Ishikawa (cell line): ENCODE results near the gene PJA2.

Experiments used
- CEBPB ChIP-seq: IDR thresholded peaks from 2 replicates; pipeline ENCODE4 v1.6.1; 2012
- CREB1 ChIP-seq: IDR thresholded peaks from 2 replicates; pipeline ENCODE4 v1.6.1; 2012; ENCODE audit warnings: low read depth
- EGR1 ChIP-seq: IDR thresholded peaks from 2 replicates; pipeline ENCODE4 v1.6.1; 2012
- EP300 ChIP-seq: IDR thresholded peaks from 2 replicates; pipeline ENCODE4 v1.6.1; 2012; ENCODE audit warnings: borderline replicate concordance
- FOXM1 ChIP-seq: IDR thresholded peaks from 2 replicates; pipeline ENCODE4 v1.6.1; 2012; ENCODE audit warnings: low read depth, borderline replicate concordance
- NFIC ChIP-seq: IDR thresholded peaks from 2 replicates; pipeline ENCODE4 v1.6.1; 2012
- RAD21 ChIP-seq: IDR thresholded peaks from 2 replicates; pipeline ENCODE4 v1.6.1; 2012; ENCODE audit warnings: low read depth
- TAF1 ChIP-seq: IDR thresholded peaks from 2 replicates; pipeline ENCODE4 v1.6.1; 2012; ENCODE audit warnings: low read depth, mild to moderate bottlenecking
- TCF12 ChIP-seq: IDR thresholded peaks from 2 replicates; pipeline ENCODE4 v1.6.1; 2012; ENCODE audit warnings: low read depth
- TEAD4 ChIP-seq: IDR thresholded peaks from 2 replicates; pipeline ENCODE4 v1.6.1; 2012
- YY1 ChIP-seq: IDR thresholded peaks from 2 replicates; pipeline ENCODE4 v1.6.1; 2012; ENCODE audit warnings: low read depth
- ZBTB7A ChIP-seq: IDR thresholded peaks from 2 replicates; pipeline ENCODE4 v1.6.1; 2012; ENCODE audit warnings: low read depth
- TF ChIP-seq, protein P1 (sequence below): IDR thresholded peaks from 2 replicates; pipeline ENCODE4 v1.6.1; 2012
- TF ChIP-seq, protein P2 (sequence below): IDR thresholded peaks from 2 replicates; pipeline ENCODE4 v1.6.1; 2012
- TF ChIP-seq, protein P3 (sequence below): IDR thresholded peaks from 2 replicates; pipeline ENCODE4 v1.6.1; 2012; ENCODE audit warnings: low read depth, mild to moderate bottlenecking

PJA2 gene

DNA sequence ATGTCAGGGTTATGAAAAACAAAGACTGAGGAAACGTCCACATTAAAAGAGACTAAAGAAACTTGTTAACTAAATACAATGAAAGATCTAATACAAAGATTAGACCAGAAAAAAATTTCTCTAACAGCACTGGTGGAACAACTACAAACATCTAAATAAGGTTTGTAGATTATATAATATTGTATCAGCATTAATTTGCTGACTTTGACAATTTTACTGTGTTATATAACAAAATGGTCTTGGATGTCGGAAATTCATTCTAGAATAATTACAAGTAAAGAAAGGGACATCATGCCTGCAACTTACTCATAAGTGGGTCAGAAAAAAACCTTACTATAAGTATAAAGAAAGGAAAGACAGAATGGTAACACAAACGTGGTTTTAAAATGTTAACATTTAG is 50.1 kb downstream of the PJA2 start:
- TF ChIP-seq, protein P1, sequence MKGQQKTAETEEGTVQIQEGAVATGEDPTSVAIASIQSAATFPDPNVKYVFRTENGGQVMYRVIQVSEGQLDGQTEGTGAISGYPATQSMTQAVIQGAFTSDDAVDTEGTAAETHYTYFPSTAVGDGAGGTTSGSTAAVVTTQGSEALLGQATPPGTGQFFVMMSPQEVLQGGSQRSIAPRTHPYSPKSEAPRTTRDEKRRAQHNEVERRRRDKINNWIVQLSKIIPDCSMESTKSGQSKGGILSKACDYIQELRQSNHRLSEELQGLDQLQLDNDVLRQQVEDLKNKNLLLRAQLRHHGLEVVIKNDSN = no peak
- TF ChIP-seq TAF1 (no peak), CEBPB (no peak), EGR1 (no peak), YY1 (no peak), NFIC (no peak), ZBTB7A (no peak), TEAD4 (no peak), TCF12 (no peak), CREB1 (no peak), FOXM1 (no peak), EP300 (no peak), RAD21 (no peak)
- TF ChIP-seq, protein P2, sequence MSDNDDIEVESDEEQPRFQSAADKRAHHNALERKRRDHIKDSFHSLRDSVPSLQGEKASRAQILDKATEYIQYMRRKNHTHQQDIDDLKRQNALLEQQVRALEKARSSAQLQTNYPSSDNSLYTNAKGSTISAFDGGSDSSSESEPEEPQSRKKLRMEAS = no peak
- TF ChIP-seq, protein P3, sequence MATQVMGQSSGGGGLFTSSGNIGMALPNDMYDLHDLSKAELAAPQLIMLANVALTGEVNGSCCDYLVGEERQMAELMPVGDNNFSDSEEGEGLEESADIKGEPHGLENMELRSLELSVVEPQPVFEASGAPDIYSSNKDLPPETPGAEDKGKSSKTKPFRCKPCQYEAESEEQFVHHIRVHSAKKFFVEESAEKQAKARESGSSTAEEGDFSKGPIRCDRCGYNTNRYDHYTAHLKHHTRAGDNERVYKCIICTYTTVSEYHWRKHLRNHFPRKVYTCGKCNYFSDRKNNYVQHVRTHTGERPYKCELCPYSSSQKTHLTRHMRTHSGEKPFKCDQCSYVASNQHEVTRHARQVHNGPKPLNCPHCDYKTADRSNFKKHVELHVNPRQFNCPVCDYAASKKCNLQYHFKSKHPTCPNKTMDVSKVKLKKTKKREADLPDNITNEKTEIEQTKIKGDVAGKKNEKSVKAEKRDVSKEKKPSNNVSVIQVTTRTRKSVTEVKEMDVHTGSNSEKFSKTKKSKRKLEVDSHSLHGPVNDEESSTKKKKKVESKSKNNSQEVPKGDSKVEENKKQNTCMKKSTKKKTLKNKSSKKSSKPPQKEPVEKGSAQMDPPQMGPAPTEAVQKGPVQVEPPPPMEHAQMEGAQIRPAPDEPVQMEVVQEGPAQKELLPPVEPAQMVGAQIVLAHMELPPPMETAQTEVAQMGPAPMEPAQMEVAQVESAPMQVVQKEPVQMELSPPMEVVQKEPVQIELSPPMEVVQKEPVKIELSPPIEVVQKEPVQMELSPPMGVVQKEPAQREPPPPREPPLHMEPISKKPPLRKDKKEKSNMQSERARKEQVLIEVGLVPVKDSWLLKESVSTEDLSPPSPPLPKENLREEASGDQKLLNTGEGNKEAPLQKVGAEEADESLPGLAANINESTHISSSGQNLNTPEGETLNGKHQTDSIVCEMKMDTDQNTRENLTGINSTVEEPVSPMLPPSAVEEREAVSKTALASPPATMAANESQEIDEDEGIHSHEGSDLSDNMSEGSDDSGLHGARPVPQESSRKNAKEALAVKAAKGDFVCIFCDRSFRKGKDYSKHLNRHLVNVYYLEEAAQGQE = no peak

DNA sequence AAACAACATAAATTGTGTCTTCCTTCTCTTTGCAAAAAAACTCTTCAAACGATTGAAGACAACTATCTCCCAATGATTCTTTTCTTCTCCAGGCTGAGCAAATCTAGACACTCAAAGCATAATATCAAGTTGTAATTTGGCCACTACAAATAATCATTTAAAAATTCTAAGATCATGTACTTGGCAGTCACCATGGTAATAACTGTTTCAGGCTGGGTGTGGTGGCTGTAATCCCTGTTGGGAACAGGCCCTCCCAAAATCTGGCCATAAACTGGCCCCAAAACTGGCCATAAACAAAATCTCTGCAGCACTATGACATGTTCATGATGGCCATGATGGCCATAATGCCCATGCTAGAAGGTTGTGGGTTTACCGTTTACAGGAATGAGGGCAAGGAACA is 52.0 kb downstream of the PJA2 start:
- TF ChIP-seq FOXM1 (no peak), ZBTB7A (no peak), RAD21 (no peak), YY1 (no peak), EP300 (no peak), EGR1 (no peak), TEAD4 (no peak), TCF12 (no peak), TAF1 (no peak), CREB1 (no peak)
- TF ChIP-seq, protein P2 = no peak
- TF ChIP-seq, protein P1 = no peak

DNA sequence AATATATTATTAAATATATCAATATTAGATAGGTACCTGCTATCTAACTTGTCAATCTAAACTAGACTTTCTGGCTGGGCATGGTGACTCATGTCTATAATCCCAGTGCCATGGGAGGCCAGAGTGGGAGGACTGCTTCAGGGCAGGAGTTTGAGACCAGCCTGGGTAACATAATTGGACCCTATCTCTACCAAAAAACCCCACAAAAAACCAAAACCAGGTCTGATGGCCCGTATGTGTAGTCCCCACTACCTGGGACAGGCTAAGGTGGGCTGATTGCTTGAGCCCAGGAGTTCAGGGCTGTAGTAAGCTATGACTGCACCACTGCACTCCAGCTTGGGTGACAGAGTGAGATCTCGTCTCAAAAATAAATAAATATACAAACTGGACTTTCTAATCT is 55.0 kb downstream of the PJA2 start:
- TF ChIP-seq EGR1 (no peak), ZBTB7A (no peak), YY1 (no peak), RAD21 (no peak)
- TF ChIP-seq, protein P1 = no peak

DNA sequence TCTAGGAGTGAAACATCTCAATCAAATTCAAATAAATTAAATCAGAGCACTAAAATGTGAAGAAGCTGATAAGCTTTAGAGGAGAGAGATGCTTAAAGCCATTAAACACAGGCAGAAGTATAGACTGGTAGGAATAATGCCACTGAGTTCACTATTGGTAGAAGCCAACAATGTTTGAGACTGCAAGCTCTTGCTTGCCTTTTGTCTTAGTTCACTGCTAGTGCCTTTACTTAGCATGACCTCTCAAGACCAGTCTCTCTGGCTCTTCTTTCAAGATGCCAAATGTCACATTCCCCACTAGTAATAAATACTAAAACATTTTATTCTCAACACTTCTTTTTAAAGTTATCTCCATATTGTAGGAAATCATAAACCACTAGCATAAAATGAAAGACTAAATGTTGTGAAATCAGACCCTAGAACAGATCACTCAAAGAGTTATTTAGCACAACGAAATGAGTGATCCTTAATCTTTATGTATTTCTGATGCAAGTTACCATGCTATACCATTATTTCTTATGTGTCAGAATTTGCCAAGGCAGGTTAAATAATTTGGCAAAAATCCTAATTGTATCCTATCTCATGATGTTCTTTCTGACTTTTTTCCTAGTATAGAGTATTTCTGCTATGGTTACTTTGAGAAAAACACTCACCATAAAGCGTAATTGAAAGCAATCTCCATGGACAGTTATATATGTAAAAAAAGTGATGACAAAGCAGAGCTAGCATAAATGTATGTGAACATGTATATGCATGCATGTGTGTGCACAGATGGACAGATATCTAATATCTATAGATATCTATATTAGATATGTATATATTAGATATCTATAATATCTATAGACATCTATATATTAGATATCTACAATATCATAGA is 57.5 kb downstream of the PJA2 start:
- TF ChIP-seq, protein P2 = no peak
- no peak for TF ChIP-seq EP300
- no peak for TF ChIP-seq ZBTB7A
- TF ChIP-seq, protein P1 = no peak
- no peak for TF ChIP-seq TEAD4
- no peak for TF ChIP-seq YY1
- TF ChIP-seq, protein P3 = no peak
- TF ChIP-seq CREB1 = no peak
- no peak for TF ChIP-seq TAF1
- TF ChIP-seq CEBPB = no peak
